Colonic mucosa (tissue), 4 donors: ENCODE measurements around the gene PADI3. TPM values are rescaled to one million over a fixed set of nuclear protein-coding genes. Genes with fewer than 3 reads are reported as not detected.
"Not testable (repeated sequence)": the region's sequence is repeated elsewhere in the genome, so short reads cannot be mapped to it uniquely, and the experiment has no call there.

Experiments
- DNase-seq: peaks from one replicate; pipeline ENCODE4 v3.0.0-alpha.2; 2020
- H3K27ac ChIP-seq: fragments of 200-600 bp; one replicate; pipeline ENCODE4 v1.8.0; 2021
- H3K27me3 ChIP-seq: fragments of 200-600 bp; one replicate; pipeline ENCODE4 v1.8.0; 2021
- H3K36me3 ChIP-seq: fragments of 200-600 bp; one replicate; pipeline ENCODE4 v1.8.0; 2021
- H3K4me1 ChIP-seq: fragments of 200-600 bp; one replicate; pipeline ENCODE4 v1.8.0; 2021; ENCODE audit warnings: mild to moderate bottlenecking
- H3K4me3 ChIP-seq: fragments of 200-600 bp; one replicate; pipeline ENCODE4 v1.8.0; 2021
- H3K9ac ChIP-seq, 2 donors: one replicate each; pipeline ENCODE4 v1.7.0; 2013; ENCODE audit warnings: control low read depth in 2 of 2, low read depth in 2 of 2, low read length in 2 of 2
- H3K9me3 ChIP-seq: fragments of 200-600 bp; one replicate; pipeline ENCODE4 v1.8.0; 2021
- CTCF ChIP-seq: fragments of 200-600 bp; IDR thresholded peaks from one replicate; pipeline ENCODE4 v1.8.0; 2022; ENCODE audit warnings: antibody characterized with exemption, mild to moderate bottlenecking
- intact Hi-C: fragments of 100-400 bp; cut with DNase I; formaldehyde crosslinking; loops from one replicate; pipeline ENCODE4 v1.14.1; 2022
- total RNA-seq, 2 donors: library from RNA; stranded (reverse); fragmentation: NEBNext Ultra II Directional in 1 of 2; extraction: Animal tissue kit (Norgen Biotek cat#: 25700) in 1 of 2; gene quantifications; one replicate each; pipeline ENCODE4 v1.2.1, GENCODE V29; 2021
- donor health status: healthy.
- donor health status: DM: no; HTN: no; CAD: no.
- donor health status: DM: no; HTN: no; CAD: no.

PADI3 gene
- total RNA-seq, 2 donors from 2014 or later = 0.13 TPM; not detected in 1

- peaks cover 11% of the 10 kb centered on the region for H3K4me1 ChIP-seq
- no peak overlapping the region for H3K9ac ChIP-seq
- DNase-seq = peak; percentile 42
- no peaks in the 10 kb centered on the region for H3K9me3 ChIP-seq
- H3K4me3 ChIP-seq = no peak overlapping the region
- H3K27ac ChIP-seq = no peak overlapping the region
- no peaks in the 10 kb centered on the region for H3K27me3 ChIP-seq
- no peak for TF ChIP-seq CTCF
- no peaks in the 10 kb centered on the region for H3K36me3 ChIP-seq
- intact Hi-C loops = loop anchor here (5.0 kb wide), 1 partner anchor 178 kb away; no protein-coding TSS in a partner anchor
Measured at GRCh38 chr1:17235135-17235885, 13.6 kb upstream of the PADI3 start.

DNA sequence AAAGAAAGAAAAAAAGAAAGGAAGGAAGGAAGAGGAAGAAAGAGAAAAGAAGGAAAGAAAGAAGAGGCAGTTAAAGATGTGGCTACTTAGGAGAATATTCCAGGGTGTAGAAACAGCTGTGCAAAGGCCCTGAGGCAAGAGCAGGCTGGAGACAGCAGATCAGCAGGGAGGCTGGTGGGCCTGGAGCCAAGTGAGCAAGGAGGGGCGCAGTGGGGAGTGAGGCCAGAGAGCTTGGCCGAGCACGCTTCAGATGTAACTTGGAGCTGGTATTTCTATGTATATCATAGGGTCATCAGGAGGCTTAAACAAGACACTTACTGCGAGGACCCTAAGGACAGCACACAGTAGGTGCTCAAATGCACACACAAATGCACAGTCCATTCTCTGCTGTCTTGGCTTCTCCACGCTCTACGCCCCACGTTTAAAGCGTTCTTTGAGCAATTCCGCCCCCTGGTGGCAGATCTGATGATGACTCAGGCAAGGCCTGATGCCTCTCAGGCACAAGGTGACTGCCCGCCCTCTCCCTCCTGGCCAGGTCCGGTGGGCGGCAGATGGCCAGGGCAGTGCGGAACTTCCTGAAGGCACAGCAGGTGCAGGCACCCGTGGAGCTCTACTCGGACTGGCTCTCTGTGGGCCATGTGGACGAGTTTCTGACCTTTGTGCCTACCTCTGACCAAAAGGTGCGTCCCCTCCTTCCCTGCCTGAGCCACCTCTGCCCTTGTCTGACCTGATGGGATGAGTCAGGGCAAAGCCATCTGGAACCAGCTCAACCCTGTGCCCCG is 11.9 kb upstream of the PADI3 start:
- H3K27me3 ChIP-seq = no peaks in the 10 kb centered on the region
- H3K9ac ChIP-seq = no peak overlapping the region
- H3K4me1 ChIP-seq = peaks cover 11% of the 10 kb centered on the region
- H3K36me3 ChIP-seq = no peaks in the 10 kb centered on the region
- DNase-seq = peak; percentile 95
- intact Hi-C loops = loop anchor here (1.0 to 5.0 kb wide), 2 partner anchors 112 to 180 kb away; no protein-coding TSS in a partner anchor
- H3K4me3 ChIP-seq = no peak overlapping the region
- no peaks in the 10 kb centered on the region for H3K9me3 ChIP-seq
- peak; percentile 91 for TF ChIP-seq CTCF
- no peak overlapping the region for H3K27ac ChIP-seq

DNA sequence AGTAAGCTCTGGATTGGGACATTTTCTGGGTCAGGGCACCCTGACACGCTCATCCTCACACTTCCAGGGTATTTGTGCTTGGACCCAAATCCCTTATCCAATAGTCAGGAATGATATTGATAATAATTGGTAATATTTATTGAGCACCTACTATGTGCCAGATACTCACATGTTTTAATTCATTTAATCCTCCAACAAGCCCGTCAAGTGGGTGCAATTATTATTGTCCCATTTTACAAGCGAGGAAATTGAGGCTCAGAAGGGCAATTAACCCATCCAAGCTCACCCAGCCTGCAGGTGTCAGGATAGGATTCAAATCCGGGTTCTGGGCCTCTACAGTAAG is 11.4 kb upstream of the PADI3 start:
- no peak overlapping the region for H3K4me3 ChIP-seq
- no peak overlapping the region for H3K27ac ChIP-seq
- TF ChIP-seq CTCF = no peak
- no peak for DNase-seq
- H3K4me1 ChIP-seq = peaks cover 6% of the 10 kb centered on the region
- no peaks in the 10 kb centered on the region for H3K27me3 ChIP-seq
- H3K9me3 ChIP-seq = no peaks in the 10 kb centered on the region
- no peak overlapping the region for H3K9ac ChIP-seq
- no peaks in the 10 kb centered on the region for H3K36me3 ChIP-seq
- intact Hi-C loops = loop anchor here (1.0 to 5.0 kb wide), 2 partner anchors 112 to 180 kb away; no protein-coding TSS in a partner anchor

- no peaks in the 10 kb centered on the region for H3K27me3 ChIP-seq
- no peak overlapping the region for H3K27ac ChIP-seq
- no peaks in the 10 kb centered on the region for H3K4me1 ChIP-seq
- intact Hi-C loops = loop anchor here (5.0 kb wide), 1 partner anchor 182 kb away; no protein-coding TSS in a partner anchor
- peak; percentile 68 for DNase-seq
- no peak overlapping the region for H3K9ac ChIP-seq
- no peak overlapping the region for H3K4me3 ChIP-seq
- no peaks in the 10 kb centered on the region for H3K9me3 ChIP-seq
- TF ChIP-seq CTCF = no peak
- H3K36me3 ChIP-seq = no peaks in the 10 kb centered on the region
Measured at GRCh38 chr1:17239420-17239819, 9.5 kb upstream of the PADI3 start.

GRCh38 chr1:17241011-17241779 is 7.7 kb upstream of the PADI3 start:
- H3K27me3 ChIP-seq, H3K4me1 ChIP-seq, H3K9ac ChIP-seq, H3K9me3 ChIP-seq, H3K36me3 ChIP-seq, intact Hi-C loops, H3K4me3 ChIP-seq, DNase-seq, H3K27ac ChIP-seq: not testable (repeated sequence)

DNA sequence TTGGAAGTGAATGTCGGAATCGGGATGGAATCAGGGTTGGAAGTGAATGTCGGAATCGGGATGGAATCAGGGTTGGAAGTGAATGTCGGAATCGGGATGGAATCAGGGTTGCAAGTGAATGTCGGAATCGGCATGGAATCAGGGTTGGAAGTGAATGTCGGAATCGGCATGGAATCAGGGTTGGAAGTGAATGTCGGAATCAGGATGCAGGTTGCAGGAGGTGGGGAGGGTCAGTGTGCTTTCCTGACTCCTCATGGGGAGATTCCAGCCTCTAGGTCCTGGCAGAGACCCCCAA is 7.2 kb upstream of the PADI3 start:
- DNase-seq, H3K4me3 ChIP-seq, H3K27ac ChIP-seq, H3K27me3 ChIP-seq, H3K4me1 ChIP-seq, H3K9ac ChIP-seq, intact Hi-C loops, H3K36me3 ChIP-seq, H3K9me3 ChIP-seq: not testable (repeated sequence)
